ENCODE results near the gene TUBAL3.
A peak's percentile ranks its signal among the peaks of the same experiment; 100 is the strongest.

Gene TUBAL3

DNA sequence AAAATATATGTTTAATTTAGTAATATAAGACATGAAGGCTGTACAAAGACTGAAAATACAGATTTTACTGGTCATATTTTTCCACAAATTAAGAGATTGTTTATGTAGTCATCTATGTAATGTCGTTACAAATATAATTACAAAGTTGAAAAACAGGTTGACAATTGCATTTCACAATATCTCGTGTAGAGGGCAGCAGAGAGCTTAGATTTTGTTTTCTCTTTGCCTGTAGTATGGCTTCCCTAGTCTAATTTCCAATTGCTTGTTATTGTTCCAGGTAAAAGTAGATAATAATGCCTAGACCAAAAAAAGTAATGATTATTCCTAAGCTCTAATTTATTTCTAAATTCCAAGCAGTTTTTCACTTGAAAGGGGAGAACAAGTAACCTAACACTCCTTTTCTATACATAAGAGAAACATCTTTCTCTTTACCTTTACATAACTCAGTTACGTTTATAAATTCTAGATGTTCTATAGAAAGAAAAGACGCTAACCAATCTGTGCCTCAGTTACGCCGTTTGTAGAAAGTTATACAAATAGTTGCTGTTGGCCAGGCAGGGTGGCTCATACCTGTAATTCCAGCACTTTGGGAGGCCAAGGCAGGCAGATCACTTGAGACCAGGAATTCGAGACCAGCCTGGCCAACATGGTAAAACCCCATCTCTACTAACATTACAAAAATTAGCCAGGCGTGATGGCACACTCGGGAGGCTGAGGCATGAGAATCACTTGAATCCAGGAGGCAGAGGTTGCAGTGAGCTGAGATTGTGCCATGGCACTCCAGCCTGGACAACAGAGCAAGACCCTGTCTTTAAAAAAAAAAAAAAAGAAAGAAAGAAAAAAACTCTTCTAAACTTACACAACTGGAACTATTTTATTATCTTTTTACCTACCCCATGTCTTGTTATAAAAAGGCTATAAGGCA, 37.7 kb upstream of the TUBAL3 start:
- Histone ChIP-seq H2AFZ (ENCODE audit: low read depth) (no peak overlapping the region), H4K20me1 (ENCODE audit: insufficient read depth) (no peaks in the 10 kb centered on the region), H3K9ac (no peak overlapping the region), H3K36me3 (ENCODE audit: insufficient read depth) (no peaks in the 10 kb centered on the region), H3K4me3 (IDR thresholded peaks at IDR 0.05; ENCODE audit: insufficient read depth, low read depth, low read length) (no peak overlapping the region), H3K27me3 (ENCODE audit: insufficient read depth, low read depth) (no peaks in the 10 kb centered on the region), H3K79me2 (ENCODE audit: insufficient read depth, low read depth) (peaks cover 23% of the 10 kb centered on the region; the same call in 1 of the 2 replicates), H3K4me2 (peak overlapping the region; percentile 29), H3K4me1 (ENCODE audit: low read depth, poor library complexity, severe bottlenecking) (peaks cover 48% of the 10 kb centered on the region), H3K27ac (no peak overlapping the region)
- TF ChIP-seq, protein P1, sequence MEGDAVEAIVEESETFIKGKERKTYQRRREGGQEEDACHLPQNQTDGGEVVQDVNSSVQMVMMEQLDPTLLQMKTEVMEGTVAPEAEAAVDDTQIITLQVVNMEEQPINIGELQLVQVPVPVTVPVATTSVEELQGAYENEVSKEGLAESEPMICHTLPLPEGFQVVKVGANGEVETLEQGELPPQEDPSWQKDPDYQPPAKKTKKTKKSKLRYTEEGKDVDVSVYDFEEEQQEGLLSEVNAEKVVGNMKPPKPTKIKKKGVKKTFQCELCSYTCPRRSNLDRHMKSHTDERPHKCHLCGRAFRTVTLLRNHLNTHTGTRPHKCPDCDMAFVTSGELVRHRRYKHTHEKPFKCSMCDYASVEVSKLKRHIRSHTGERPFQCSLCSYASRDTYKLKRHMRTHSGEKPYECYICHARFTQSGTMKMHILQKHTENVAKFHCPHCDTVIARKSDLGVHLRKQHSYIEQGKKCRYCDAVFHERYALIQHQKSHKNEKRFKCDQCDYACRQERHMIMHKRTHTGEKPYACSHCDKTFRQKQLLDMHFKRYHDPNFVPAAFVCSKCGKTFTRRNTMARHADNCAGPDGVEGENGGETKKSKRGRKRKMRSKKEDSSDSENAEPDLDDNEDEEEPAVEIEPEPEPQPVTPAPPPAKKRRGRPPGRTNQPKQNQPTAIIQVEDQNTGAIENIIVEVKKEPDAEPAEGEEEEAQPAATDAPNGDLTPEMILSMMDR (conservative IDR thresholded peaks at IDR 0.05; ENCODE audit: low read depth, low read length): peak; percentile 79

DNA sequence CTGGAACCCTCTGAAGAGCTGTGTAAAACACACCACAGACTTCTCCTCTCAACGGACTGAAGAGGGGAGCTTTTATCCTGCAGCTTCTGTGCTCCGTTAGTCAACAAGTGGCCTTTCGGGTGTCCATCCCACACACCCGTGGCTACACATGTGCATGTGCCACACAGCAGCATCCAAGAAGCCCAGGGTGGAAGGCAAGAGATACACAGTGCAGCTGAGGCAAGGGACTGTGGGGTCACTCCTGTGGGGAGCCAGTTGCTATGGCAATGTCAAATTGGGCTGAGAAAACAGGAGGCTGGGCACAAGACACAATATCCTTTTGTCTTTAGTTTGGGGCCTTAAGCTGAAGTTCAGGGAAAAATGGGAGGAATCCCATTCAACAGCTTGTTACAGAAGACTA, 36.5 kb upstream of the TUBAL3 start:
- no peak overlapping the region for H3K27ac ChIP-seq

DNA sequence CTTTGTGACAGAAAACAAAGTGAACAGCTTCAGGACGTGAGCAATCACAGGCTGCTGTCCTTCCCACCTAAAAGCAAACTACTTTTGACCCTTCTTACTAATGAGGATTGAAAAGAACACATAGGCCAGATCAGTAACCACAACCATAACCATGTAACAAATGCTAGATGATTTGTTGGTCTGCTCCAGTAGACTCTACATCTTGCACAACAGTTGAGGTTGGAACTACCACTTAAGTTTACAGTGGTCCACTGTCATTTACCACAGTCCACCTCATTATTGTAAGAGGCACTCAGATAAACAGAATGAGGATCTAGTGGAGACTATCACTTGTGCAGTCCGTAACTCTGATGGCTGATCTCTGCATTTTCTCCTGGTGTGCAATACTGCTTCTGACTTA, 35.6 kb upstream of the TUBAL3 start:
- Histone ChIP-seq H3K4me2 (no peak overlapping the region), H4K20me1 (ENCODE audit: insufficient read depth) (no peaks in the 10 kb centered on the region), H3K79me2 (ENCODE audit: insufficient read depth, low read depth) (peaks cover 18% of the 10 kb centered on the region; the same call in 1 of the 2 replicates), H3K9ac (no peak overlapping the region), H3K4me1 (ENCODE audit: low read depth, poor library complexity, severe bottlenecking) (peaks cover 41% of the 10 kb centered on the region), H3K27me3 (ENCODE audit: insufficient read depth, low read depth) (no peaks in the 10 kb centered on the region), H3K27ac (no peak overlapping the region), H3K4me3 (IDR thresholded peaks at IDR 0.05; ENCODE audit: insufficient read depth, low read depth, low read length) (no peak overlapping the region), H3K36me3 (ENCODE audit: insufficient read depth) (no peaks in the 10 kb centered on the region), H2AFZ (ENCODE audit: low read depth) (no peak overlapping the region)
- TF ChIP-seq, protein P1 (conservative IDR thresholded peaks at IDR 0.05; ENCODE audit: low read depth, low read length): no peak

More for the DNA sequence above, 36.5 kb upstream of the TUBAL3 start:
- peaks cover 20% of the 10 kb centered on the region; the same call in 1 of the 2 replicates for H3K79me2 ChIP-seq (ENCODE audit: insufficient read depth, low read depth)
- no peaks in the 10 kb centered on the region for H4K20me1 ChIP-seq (ENCODE audit: insufficient read depth)
- no peaks in the 10 kb centered on the region for H3K36me3 ChIP-seq (ENCODE audit: insufficient read depth)
- TF ChIP-seq, protein P1 (conservative IDR thresholded peaks at IDR 0.05; ENCODE audit: low read depth, low read length): no peak
- no peak overlapping the region for H2AFZ ChIP-seq (ENCODE audit: low read depth)
- H3K4me2 ChIP-seq: no peak overlapping the region
- H3K9ac ChIP-seq: no peak overlapping the region
- no peak overlapping the region for H3K4me3 ChIP-seq (IDR thresholded peaks at IDR 0.05; ENCODE audit: insufficient read depth, low read depth, low read length)
- peaks cover 45% of the 10 kb centered on the region for H3K4me1 ChIP-seq (ENCODE audit: low read depth, poor library complexity, severe bottlenecking)
- H3K27me3 ChIP-seq (ENCODE audit: insufficient read depth, low read depth): no peaks in the 10 kb centered on the region

DNA sequence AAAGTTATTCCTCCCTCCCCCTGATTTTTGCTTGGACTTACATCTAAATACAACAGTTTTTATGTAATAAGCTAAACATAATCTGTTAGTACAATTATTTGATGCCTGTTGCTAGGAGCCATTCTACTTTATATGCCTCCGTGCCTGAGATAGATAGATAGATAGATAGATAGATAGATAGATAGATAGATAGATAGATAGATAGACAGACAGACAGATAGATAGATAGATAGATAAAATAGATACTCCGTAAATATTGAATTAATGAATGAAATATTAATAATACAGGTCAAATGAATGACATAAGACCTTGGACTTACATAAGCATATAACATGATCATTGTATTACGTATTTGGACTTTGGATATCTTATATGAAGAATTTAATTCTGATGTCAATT, 30.7 kb upstream of the TUBAL3 start:
- H3K27ac ChIP-seq: no peak overlapping the region
- H4K20me1 ChIP-seq (ENCODE audit: insufficient read depth): no peaks in the 10 kb centered on the region
- H3K79me2 ChIP-seq (ENCODE audit: insufficient read depth, low read depth): peaks cover 9% of the 10 kb centered on the region; the same call in 1 of the 2 replicates
- no peaks in the 10 kb centered on the region for H3K27me3 ChIP-seq (ENCODE audit: insufficient read depth, low read depth)
- H2AFZ ChIP-seq (ENCODE audit: low read depth): no peak overlapping the region
- H3K4me2 ChIP-seq: no peak overlapping the region
- H3K36me3 ChIP-seq (ENCODE audit: insufficient read depth): no peaks in the 10 kb centered on the region
- H3K4me1 ChIP-seq (ENCODE audit: low read depth, poor library complexity, severe bottlenecking): peaks cover 39% of the 10 kb centered on the region
- H3K4me3 ChIP-seq (IDR thresholded peaks at IDR 0.05; ENCODE audit: insufficient read depth, low read depth, low read length): no peak overlapping the region
- H3K9ac ChIP-seq: no peak overlapping the region
- TF ChIP-seq, protein P1 (conservative IDR thresholded peaks at IDR 0.05; ENCODE audit: low read depth, low read length): no peak

All from KMS-11 (cell line).